GM21528 (cell line): ENCODE results near the gene JPH4.

Source experiments
- ATAC-seq: cut with Tn5 transposase; IDR thresholded peaks from one replicate; pipeline ENCODE4 v1.9.1; 2021; ENCODE audit warnings: mild to moderate bottlenecking, moderate library complexity; ENCODE audit not compliant: unreplicated experiment, low FRiP score

The JPH4 gene

DNA sequence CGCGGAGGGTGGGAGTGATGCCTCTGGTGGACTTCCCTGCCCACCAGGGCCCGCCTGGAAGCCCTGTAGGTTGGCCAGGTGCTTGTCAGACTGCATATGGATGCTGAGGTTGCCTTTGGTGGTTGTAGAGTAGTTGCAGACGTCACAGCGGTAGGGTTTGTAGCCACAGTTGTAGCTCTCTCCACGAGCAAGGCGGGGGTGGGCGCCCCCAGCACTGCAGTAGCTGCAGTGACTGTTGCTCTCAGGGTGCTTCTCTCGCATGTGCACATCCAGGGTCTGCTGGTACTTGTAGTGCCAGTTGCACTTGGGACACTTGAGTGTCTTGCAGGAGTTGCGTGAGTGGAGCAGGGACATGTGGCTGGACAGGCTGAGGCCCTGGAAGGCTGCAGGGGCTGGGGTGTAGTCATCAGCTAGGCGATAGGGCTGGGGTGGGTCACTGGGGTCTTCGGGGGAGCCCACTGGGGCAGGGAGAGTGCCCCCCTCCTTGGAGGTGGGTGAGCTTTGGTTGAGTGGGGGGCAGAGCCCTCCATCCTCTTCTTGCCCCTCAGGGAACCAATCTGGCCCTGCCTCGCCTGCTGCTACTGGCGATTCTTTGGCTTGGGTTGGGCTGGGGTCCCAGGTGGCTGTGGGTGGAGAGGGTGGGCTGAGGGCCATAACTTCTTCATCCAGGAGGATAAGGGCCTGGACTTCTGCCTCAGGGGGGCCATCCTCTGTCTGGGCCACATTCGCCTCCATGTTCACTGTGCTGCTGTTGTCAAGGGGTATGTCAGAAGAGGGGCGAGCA, 44.7 kb downstream of the JPH4 start:
- no peak for ATAC-seq

DNA sequence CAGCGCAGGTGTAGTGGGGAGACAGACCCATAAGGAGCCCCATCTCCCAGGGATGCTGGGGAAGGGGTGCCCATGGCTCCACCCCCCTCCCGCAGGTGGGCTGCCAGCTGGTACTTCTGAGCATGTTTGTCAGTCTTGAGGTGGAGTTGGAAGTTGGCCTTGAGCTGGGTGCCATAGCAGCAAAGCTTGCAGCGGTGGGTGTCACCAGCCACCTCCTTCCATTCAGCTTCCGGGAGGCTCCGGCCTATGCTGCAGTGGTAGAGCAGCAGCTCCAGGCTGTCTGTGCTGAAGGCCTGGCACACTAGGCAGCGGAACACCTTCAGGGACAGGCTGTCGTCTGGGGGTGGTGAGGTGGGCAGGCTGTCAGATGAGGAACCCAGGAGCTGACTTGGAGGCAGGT, 45.9 kb downstream of the JPH4 start:
- no peak for ATAC-seq

DNA sequence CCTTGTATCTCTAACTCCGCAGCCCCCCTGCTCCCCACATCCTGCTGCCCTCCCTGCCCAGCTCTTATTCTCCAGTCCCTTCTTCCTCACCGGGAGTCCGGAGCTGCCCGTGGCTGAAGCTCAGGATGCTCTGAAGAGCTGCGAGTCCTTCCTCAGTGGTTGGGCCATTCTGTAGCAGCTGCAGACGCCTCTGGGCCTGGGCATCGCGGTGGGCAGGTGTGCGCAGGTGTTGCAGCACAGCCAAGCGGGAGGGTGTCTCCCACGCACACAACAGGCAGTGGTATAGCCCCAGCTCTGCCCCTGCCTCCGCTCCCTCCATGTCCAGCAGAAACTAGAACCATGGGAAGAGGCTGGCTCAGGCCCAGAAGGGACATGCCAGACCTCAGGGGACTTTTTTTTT, 47.2 kb downstream of the JPH4 start:
- no peak for ATAC-seq

DNA sequence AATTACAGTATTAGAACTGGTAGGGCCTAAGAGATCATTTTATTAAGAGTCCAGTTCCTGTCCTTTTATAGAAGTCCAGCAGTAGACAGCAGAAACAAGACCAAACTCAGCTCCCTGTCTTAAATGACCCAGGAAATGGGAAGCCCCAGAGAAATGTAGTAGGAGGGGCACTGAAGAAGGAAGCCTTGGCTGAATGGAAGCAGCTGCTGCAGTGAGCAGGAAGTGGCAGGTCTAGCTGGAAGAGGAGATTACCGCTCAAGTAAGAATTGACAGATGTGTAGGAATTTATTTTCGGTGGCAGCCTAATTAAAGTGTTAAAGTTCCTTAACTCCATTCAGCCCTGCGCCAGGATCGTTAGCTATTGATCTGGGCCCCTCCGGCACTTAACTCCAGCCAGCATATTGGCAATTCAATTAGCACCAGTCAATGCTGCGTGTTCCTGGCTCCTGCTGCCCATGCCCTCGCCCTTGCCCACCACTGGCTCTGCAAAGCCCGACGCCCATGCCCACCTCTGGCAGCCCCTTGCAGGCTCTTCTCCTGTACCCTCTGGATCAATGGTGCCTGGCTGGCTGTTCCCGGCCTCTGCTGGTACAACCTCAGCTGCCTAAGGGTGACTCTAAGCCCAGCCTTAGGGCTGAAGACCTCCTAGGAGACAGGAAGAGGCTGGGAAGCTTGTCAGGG, 48.1 kb downstream of the JPH4 start:
- ATAC-seq = no peak

- no peak for ATAC-seq
These were observed 49.6 kb downstream of the JPH4 start for GRCh38 chr14:23529016-23529415.

DNA sequence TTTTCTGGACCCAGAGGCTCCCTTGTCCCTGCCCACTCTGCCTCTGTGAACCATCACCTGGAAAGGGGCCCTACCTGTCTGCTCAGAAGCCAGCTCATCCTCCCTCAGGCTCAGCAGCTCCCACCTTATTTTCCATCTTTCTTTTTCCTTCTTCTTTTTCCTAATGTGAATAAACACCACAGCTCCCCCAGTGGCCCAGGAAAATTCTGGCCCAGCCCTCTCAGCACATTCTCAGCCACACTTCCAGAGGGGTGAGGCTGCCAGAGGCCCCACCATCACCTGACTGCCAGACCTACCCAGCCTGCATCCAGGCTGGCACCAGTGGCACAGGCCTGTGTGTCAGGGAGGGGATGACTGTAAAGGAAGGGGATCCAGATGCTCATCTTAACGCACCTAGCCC, 50.0 kb downstream of the JPH4 start:
- no peak for ATAC-seq

DNA sequence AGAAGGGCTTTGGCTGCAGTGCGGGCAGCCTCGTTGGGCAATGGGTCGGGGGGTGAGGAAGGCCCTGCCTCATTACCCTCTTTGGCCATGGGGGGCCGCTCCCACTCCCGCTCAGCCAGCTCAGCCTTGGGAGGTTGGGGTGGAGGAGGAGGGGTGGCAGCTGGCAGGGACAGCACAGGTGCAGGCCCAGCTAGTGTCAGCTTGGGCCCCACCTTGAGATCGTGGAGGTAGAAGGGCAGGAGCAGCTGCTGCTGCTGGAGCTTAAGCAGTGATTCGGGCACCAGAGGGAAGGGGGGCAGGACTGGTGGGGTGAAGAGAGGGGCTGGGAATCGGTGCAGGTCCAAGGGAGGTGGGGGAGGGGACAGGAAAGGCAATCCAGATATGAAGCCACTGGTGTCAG, 53.0 kb downstream of the JPH4 start:
- no peak for ATAC-seq

DNA sequence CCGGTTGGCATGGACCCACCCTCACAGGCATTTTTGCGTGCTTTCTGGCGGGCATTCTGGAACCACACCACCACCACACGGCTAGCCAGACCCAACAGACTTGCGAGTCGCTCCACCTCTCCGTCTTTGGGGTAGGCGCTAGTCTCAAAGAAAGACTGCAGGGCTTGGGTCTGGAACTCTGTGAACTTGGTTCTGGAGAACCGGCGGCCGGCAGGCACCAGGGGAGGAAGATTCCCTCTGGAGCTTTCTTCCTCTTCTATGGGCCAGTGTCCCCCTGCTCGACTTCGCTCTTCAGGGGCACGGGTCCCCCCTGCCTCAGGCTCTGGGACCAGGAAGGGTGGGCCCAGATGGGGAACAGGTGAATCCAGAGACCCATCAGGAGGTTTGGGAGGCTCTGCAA, 53.6 kb downstream of the JPH4 start:
- ATAC-seq = no peak

DNA sequence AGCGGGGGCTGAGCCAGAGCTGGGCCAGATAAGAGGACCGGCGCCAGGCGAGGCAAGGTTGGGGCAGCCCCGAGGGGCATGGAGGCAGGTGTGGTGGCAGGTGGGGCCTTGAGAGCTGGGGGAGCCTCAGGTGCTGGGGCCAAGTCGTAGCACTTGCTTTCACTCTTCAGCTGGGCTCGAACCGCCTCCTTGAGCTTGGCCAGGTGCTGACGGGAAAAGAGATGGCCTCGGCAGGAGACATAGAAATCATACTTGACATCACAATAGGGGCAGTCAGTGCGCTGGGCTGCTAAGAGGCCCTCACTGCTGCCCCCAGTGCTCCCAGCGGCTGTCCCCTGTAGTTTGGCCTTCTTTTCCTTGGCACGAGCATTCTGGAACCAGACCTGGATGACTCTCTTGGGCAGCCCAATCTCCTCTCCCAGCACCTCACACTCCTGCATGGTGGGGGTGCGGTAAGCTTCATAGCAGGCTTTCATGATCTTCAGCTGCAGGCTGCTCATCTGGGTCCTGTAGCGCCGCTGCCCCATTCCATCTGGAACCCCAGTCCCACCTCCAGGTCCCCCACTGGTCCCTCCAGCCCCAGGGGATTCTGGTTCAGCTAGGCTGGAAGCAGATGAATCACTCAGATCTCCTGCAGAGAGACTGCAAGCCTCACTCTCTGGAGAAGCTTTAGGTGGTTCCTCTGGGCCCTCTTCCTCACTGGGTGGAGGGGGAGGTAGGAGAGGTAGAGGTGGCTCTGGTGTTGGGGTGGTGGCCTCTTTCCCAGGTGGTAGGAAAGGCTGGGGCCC, 55.2 kb downstream of the JPH4 start:
- no peak for ATAC-seq

DNA sequence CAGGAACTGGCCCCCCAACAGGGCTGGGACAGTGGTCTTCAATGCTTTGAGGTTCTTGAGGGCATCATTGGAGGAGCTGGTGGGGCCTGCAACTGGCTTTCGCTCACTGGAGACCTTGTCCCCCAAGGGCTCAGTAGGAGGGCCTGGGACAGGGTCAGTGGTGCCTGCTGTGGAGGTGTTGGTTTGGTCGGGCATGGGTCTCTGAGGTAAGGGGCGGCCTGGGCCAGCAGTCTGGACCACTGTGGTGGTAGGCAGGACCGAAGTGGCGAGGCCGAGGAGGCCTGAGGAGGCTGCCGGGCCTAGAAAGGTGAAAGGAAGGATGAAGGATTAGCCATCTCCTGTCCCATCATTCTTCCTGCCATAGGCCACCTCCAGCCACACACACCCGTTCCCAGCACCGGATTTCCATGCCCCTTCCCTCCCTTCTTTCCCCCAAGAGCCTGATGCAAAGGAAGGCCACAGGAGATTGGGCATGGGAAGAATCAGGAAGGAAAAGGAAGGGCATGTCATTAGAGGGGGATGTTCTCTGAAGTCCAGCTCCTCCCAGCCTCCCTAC, 55.9 kb downstream of the JPH4 start:
- ATAC-seq = no peak

DNA sequence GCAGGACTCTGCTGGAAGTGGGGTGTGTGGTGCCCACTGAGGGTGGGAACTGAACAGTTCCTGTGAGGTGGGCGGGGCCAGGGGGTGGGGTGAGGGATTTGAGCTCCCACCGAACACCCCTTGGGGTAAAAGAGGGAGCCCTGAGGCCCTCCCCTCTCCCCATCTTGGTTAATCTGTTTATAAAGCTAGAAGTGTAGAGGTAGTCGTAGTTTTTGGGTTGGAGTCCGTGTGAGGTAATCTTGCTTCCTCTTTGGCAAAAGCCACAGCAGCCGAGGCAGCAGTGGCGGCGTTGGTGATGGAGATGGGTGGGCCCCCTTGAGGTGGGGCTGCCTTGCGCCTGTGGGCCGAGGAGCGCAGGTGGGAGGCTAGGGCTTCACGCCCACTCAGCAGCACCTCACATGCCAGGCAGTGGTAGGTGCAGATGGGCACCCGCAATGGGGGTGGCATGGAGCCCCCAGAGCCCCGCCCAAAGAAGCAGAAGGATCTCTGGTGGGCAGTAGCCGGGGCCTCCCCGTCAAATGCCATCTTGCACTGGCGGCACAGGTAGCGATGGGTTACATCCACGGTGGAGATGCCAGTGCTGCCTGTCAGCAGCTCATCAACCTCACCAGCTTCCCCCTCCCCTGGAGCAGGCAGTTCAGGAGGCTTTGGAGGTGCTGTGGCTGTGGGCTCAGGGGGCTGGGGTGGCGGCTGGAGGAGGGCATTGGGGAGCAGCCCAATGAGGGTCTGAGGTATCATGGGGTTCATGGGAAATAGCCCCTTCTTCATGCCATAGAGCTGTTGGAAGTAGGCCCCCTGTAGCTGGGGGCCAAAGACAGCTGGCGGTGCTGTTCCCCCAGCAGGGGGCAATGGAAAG, 56.6 kb downstream of the JPH4 start:
- ATAC-seq = no peak

DNA sequence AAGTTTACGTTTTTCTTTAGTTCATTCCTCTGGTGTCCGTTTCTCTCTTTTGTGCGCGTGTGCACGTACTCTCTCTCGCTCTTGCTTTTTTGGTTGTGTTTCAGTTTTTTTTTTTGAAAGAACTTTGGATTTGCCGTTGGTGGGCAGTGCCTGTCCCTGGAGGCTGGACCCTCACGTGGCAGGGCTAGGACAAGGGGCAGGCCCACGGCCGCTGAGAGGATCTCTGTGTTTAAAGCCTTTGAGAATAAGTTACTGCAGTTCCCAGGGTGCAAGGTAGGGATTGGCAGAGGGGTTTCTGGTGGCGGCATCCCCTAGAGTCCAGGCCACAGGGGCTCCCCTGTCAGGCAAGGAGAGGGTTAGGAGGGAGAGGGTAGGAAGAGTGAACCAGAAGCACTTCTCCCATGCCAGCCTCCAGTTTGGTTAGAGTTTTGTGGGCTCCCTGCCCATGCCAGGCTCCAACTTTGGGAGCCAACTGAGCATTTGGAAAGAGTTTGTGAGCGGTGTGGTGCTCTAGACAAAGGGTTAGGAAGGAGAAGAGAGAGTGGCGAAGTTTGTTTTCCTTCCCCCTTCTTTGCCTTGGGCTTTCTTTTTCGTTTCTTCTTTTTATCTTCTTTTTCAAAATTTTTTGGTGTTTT, 57.6 kb downstream of the JPH4 start:
- ATAC-seq = no peak

DNA sequence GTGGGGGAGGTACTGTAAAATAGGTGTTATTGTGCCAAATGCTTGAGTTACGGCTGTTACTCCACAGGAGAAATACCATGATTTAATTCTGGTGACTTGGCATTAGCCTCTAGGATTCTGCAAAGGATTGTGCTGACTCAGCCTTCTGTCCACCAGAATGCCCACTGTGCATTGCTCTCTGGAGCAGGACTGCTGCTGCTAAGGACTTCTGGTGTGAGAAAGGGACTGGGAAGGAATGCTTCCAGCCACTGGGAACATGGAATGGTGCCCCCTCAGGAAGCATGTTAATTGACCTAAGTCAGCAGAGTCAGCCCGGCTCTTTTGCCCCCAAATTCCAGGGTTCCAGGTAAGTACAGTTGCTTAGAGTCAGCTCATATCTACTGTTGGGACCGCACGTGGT, 59.9 kb downstream of the JPH4 start:
- no peak for ATAC-seq
